ENCODE results near the gene MTA1.

The MTA1 gene

GRCh38 chr14:105519946-105520698, 100.5 kb downstream of the MTA1 start:
- DNase-seq (ENCODE audit: low read depth in 2 of 3, low spot score in 2 of 3): no peak
